ENCODE data around the gene TRPM5.

TRPM5 gene

GRCh38 chr11:2443881-2444820 is at the start of gene TRPM5:
Gene TRPM5 (minus strand): TSS chr11:2444514. CDS start chr11:2423036, 21,478 bp downstream.
- no peak for TF ChIP-seq CTCF (conservative IDR thresholded peaks at IDR 0.05; ENCODE audit: low read depth, low read length)
- no peak for DNase-seq (ENCODE audit: low read depth)
- no peak within 1 kb of the TSS for H3K4me3 ChIP-seq (ENCODE audit: low read length)

GRCh38 chr11:2489083-2489482 is 44.8 kb upstream of the TRPM5 start:
- no peak for DNase-seq (ENCODE audit: low read depth)

GRCh38 chr11:2488004-2488403 is 43.7 kb upstream of the TRPM5 start:
- DNase-seq (ENCODE audit: low read depth), result no peak
- no peak overlapping the region for H3K4me3 ChIP-seq (ENCODE audit: low read length)
- TF ChIP-seq CTCF (conservative IDR thresholded peaks at IDR 0.05; ENCODE audit: low read depth, low read length), result no peak

More at GRCh38 chr11:2489083-2489482, 44.8 kb upstream of the TRPM5 start:
- TF ChIP-seq CTCF (conservative IDR thresholded peaks at IDR 0.05; ENCODE audit: low read depth, low read length), result no peak
- H3K4me3 ChIP-seq (ENCODE audit: low read length), result no peak overlapping the region

GRCh38 chr11:2484576-2485125 is 40.3 kb upstream of the TRPM5 start:
- H3K4me3 ChIP-seq (ENCODE audit: low read length), result no peak overlapping the region
- TF ChIP-seq CTCF (conservative IDR thresholded peaks at IDR 0.05; ENCODE audit: low read depth, low read length), result no peak
- no peak for DNase-seq (ENCODE audit: low read depth)

- no peak for TF ChIP-seq CTCF (conservative IDR thresholded peaks at IDR 0.05; ENCODE audit: low read depth, low read length)
- DNase-seq (ENCODE audit: low read depth), result no peak
- H3K4me3 ChIP-seq (ENCODE audit: low read length), result no peak overlapping the region
Observed at GRCh38 chr11:2483426-2483825, 39.1 kb upstream of the TRPM5 start.

GRCh38 chr11:2482745-2483144 is 38.4 kb upstream of the TRPM5 start:
- TF ChIP-seq CTCF (conservative IDR thresholded peaks at IDR 0.05; ENCODE audit: low read depth, low read length), result no peak
- DNase-seq (ENCODE audit: low read depth), result no peak
- H3K4me3 ChIP-seq (ENCODE audit: low read length), result no peak overlapping the region

All from retinal pigment epithelial cell (primary cell).